ENCODE measurements around the gene DNAJA4. TPM values are rescaled to one million over a fixed set of nuclear protein-coding genes. Genes with fewer than 3 reads are reported as not detected.

The DNAJA4 gene
- total RNA-seq, 1 donor: 2.2 TPM

GRCh38 chr15:78234515-78235040 is 29.8 kb upstream of the DNAJA4 start, which contains the start of gene ACSBG1:
TSS of gene ACSBG1 (minus strand) at chr15:78234565. CDS start at chr15:78234501, 64 bp downstream.
- no peak for DNase-seq (ENCODE audit: insufficient read length, low spot score, missing footprints)
- H2AFZ ChIP-seq (ENCODE audit: low read length): no peak within 1 kb of the TSS
- no peaks in the 10 kb centered on the region for H3K36me3 ChIP-seq (ENCODE audit: insufficient read depth, low read length)
- H3K4me3 ChIP-seq (ENCODE audit: insufficient read depth, low read length): no peak within 1 kb of the TSS
- no peaks in the 10 kb centered on the region for H3K9me3 ChIP-seq (ENCODE audit: low read depth, low read length)
- no peaks in the 10 kb centered on the region for H3K4me1 ChIP-seq (ENCODE audit: insufficient read depth, low read length)
- no peak within 1 kb of the TSS for H3K4me2 ChIP-seq (ENCODE audit: insufficient read depth, low read length)
- no peaks in the 10 kb centered on the region for H4K20me1 ChIP-seq (ENCODE audit: insufficient read depth, low read length)
- TF ChIP-seq CTCF (IDR thresholded peaks at IDR 0.05; ENCODE audit: extremely low read depth, low read depth, low read length): no peak
- H3K79me2 ChIP-seq (ENCODE audit: insufficient read depth, low read length): no peaks in the 10 kb centered on the region
- no peak within 1 kb of the TSS for H3K27ac ChIP-seq (ENCODE audit: low read depth, low read length)
- H3K27me3 ChIP-seq (ENCODE audit: insufficient read depth, low read length): peaks cover 59% of the 10 kb centered on the region

GRCh38 chr15:78236491-78236890 is 27.9 kb upstream of the DNAJA4 start:
- Histone ChIP-seq H3K27ac (ENCODE audit: low read depth, low read length) (no peak overlapping the region), H2AFZ (ENCODE audit: low read length) (no peak overlapping the region), H3K79me2 (ENCODE audit: insufficient read depth, low read length) (no peaks in the 10 kb centered on the region), H4K20me1 (ENCODE audit: insufficient read depth, low read length) (no peaks in the 10 kb centered on the region), H3K4me1 (ENCODE audit: insufficient read depth, low read length) (no peaks in the 10 kb centered on the region), H3K9me3 (ENCODE audit: low read depth, low read length) (no peaks in the 10 kb centered on the region), H3K4me3 (ENCODE audit: insufficient read depth, low read length) (no peak overlapping the region), H3K36me3 (ENCODE audit: insufficient read depth, low read length) (no peaks in the 10 kb centered on the region), H3K4me2 (ENCODE audit: insufficient read depth, low read length) (no peak overlapping the region), H3K27me3 (ENCODE audit: insufficient read depth, low read length) (peaks cover 49% of the 10 kb centered on the region)
- TF ChIP-seq CTCF (IDR thresholded peaks at IDR 0.05; ENCODE audit: extremely low read depth, low read depth, low read length): no peak
- no peak for DNase-seq (ENCODE audit: insufficient read length, low spot score, missing footprints)

GRCh38 chr15:78237146-78237545 is 27.2 kb upstream of the DNAJA4 start:
- no peak for DNase-seq (ENCODE audit: insufficient read length, low spot score, missing footprints)

GRCh38 chr15:78239811-78240210 is 24.6 kb upstream of the DNAJA4 start:
- Histone ChIP-seq H3K79me2 (ENCODE audit: insufficient read depth, low read length) (no peaks in the 10 kb centered on the region), H4K20me1 (ENCODE audit: insufficient read depth, low read length) (no peaks in the 10 kb centered on the region), H3K27me3 (ENCODE audit: insufficient read depth, low read length) (peaks cover 26% of the 10 kb centered on the region), H3K4me1 (ENCODE audit: insufficient read depth, low read length) (no peaks in the 10 kb centered on the region), H3K27ac (ENCODE audit: low read depth, low read length) (no peak overlapping the region), H3K4me3 (ENCODE audit: insufficient read depth, low read length) (no peak overlapping the region), H3K36me3 (ENCODE audit: insufficient read depth, low read length) (no peaks in the 10 kb centered on the region), H2AFZ (ENCODE audit: low read length) (no peak overlapping the region), H3K4me2 (ENCODE audit: insufficient read depth, low read length) (no peak overlapping the region), H3K9me3 (ENCODE audit: low read depth, low read length) (no peaks in the 10 kb centered on the region)
- TF ChIP-seq CTCF (IDR thresholded peaks at IDR 0.05; ENCODE audit: extremely low read depth, low read depth, low read length): no peak
- DNase-seq (ENCODE audit: insufficient read length, low spot score, missing footprints): no peak

More at GRCh38 chr15:78237146-78237545, 27.2 kb upstream of the DNAJA4 start:
- no peaks in the 10 kb centered on the region for H3K36me3 ChIP-seq (ENCODE audit: insufficient read depth, low read length)
- H3K4me2 ChIP-seq (ENCODE audit: insufficient read depth, low read length): no peak overlapping the region
- no peak for TF ChIP-seq CTCF (IDR thresholded peaks at IDR 0.05; ENCODE audit: extremely low read depth, low read depth, low read length)
- no peak overlapping the region for H2AFZ ChIP-seq (ENCODE audit: low read length)
- no peaks in the 10 kb centered on the region for H3K79me2 ChIP-seq (ENCODE audit: insufficient read depth, low read length)
- H3K9me3 ChIP-seq (ENCODE audit: low read depth, low read length): no peaks in the 10 kb centered on the region
- H3K4me1 ChIP-seq (ENCODE audit: insufficient read depth, low read length): no peaks in the 10 kb centered on the region
- H3K27ac ChIP-seq (ENCODE audit: low read depth, low read length): no peak overlapping the region
- no peaks in the 10 kb centered on the region for H4K20me1 ChIP-seq (ENCODE audit: insufficient read depth, low read length)
- H3K4me3 ChIP-seq (ENCODE audit: insufficient read depth, low read length): no peak overlapping the region
- peaks cover 45% of the 10 kb centered on the region for H3K27me3 ChIP-seq (ENCODE audit: insufficient read depth, low read length)

All from osteoblast (primary cell).